Endothelial cell (in vitro differentiated cells): ENCODE measurements around the gene METTL3. TPM values are rescaled to one million over a fixed set of nuclear protein-coding genes. Genes with fewer than 3 reads are reported as not detected.

Experiments used
- DNase-seq: peaks from one replicate; pipeline ENCODE4 v3.0.0; 2021; ENCODE audit warnings: low spot score
- H3K27ac Mint-ChIP-seq: one replicate; pipeline ENCODE4 v1.8.0; 2021; ENCODE audit warnings: mixed read lengths, inconsistent platforms; ENCODE audit not compliant: unreplicated experiment
- H3K27me3 Mint-ChIP-seq: one replicate; pipeline ENCODE4 v1.8.0; 2021; ENCODE audit warnings: mild to moderate bottlenecking, moderate library complexity, mixed read lengths, inconsistent platforms; ENCODE audit not compliant: unreplicated experiment
- H3K36me3 Mint-ChIP-seq: one replicate; pipeline ENCODE4 v1.8.0; 2021; ENCODE audit warnings: mild to moderate bottlenecking, low read depth, mixed read lengths, inconsistent platforms; ENCODE audit not compliant: unreplicated experiment
- H3K4me1 Mint-ChIP-seq: one replicate; pipeline ENCODE4 v1.8.0; 2021; ENCODE audit warnings: mild to moderate bottlenecking, mixed read lengths, inconsistent platforms; ENCODE audit not compliant: unreplicated experiment
- H3K4me3 Mint-ChIP-seq: one replicate; pipeline ENCODE4 v1.8.0; 2021; ENCODE audit warnings: mild to moderate bottlenecking, mixed read lengths, inconsistent platforms; ENCODE audit not compliant: unreplicated experiment
- H3K9me3 Mint-ChIP-seq: one replicate; pipeline ENCODE4 v1.8.0; 2021; ENCODE audit warnings: mixed read lengths, inconsistent platforms; ENCODE audit not compliant: unreplicated experiment
- long read RNA-seq: library from polyadenylated mRNA; unstranded; transcript quantifications from one replicate; pipeline ENCODE4 v2.0.0, GENCODE V29; 2020; ENCODE audit not compliant: unreplicated experiment
- total RNA-seq: library from RNA; stranded (reverse); fragmentation: NEBNext Ultra II Directional; extraction: Animal tissue kit (Norgen Biotek cat#: 25700); gene quantifications from one replicate; pipeline ENCODE4 v1.2.1, GENCODE V29; 2021; ENCODE audit not compliant: unreplicated experiment
- TF ChIP-seq, protein P1 (sequence below): fragments of 200-600 bp; sonication (generic); IDR thresholded peaks from one replicate; pipeline ENCODE4 v1.5.0; 2021; ENCODE audit warnings: antibody characterized with exemption; ENCODE audit not compliant: unreplicated experiment

METTL3 gene
- 46.1 TPM for total RNA-seq
- long read RNA-seq, transcript METTL3-201 (11 exons, 2,015 nt) = major isoform, 11 of 42 reads
- long read RNA-seq, partial matches to known transcripts = 1 of 42 reads
- long read RNA-seq, other reads (novel, unspliced or antisense) = 27 of 42 reads

GRCh38 chr14:21510735-21511657 lies at the start of gene METTL3:
METTL3 (minus strand) TSS chr14:21511340; CDS start chr14:21511223, 117 bp downstream.
- TF ChIP-seq, protein P1, sequence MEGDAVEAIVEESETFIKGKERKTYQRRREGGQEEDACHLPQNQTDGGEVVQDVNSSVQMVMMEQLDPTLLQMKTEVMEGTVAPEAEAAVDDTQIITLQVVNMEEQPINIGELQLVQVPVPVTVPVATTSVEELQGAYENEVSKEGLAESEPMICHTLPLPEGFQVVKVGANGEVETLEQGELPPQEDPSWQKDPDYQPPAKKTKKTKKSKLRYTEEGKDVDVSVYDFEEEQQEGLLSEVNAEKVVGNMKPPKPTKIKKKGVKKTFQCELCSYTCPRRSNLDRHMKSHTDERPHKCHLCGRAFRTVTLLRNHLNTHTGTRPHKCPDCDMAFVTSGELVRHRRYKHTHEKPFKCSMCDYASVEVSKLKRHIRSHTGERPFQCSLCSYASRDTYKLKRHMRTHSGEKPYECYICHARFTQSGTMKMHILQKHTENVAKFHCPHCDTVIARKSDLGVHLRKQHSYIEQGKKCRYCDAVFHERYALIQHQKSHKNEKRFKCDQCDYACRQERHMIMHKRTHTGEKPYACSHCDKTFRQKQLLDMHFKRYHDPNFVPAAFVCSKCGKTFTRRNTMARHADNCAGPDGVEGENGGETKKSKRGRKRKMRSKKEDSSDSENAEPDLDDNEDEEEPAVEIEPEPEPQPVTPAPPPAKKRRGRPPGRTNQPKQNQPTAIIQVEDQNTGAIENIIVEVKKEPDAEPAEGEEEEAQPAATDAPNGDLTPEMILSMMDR = no peak
- Mint-ChIP-seq H3K27ac (peak within 1 kb of the TSS; percentile 92), H3K9me3 (no peaks in the 10 kb centered on the region), H3K4me1 (peaks cover 17% of the 10 kb centered on the region), H3K36me3 (peaks cover 16% of the 10 kb centered on the region), H3K27me3 (peaks cover 7% of the 10 kb centered on the region), H3K4me3 (peak within 1 kb of the TSS; percentile 94)
- peak; percentile 86 for DNase-seq

DNA sequence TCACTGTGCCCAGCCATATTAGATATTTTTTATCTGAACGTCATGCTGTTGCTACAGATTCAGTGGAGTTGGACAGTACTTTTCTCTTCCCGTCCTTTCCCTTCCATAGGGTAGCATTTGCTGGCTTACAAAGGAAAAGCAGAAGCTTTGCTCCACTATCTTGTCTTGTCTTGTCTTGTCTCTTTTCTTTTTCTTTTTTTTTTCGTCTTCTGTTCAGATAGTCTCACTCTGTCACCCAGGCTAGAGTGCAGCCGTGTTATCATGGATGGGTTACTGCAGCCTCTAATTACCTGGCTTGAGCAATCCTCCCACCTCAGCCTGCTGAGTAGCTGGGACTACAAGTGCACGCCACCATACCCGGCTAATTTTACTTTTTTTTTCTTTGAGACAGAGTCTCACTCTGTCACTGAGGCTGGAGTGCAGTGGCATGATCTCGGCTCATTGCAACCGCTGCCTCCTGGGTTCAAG lies 47.6 kb upstream of the METTL3 start:
- Mint-ChIP-seq H3K36me3 (no peaks in the 10 kb centered on the region), H3K4me1 (peaks cover 5% of the 10 kb centered on the region), H3K4me3 (no peak overlapping the region), H3K27me3 (peaks cover 4% of the 10 kb centered on the region), H3K27ac (no peak overlapping the region), H3K9me3 (no peaks in the 10 kb centered on the region)
- no peak for DNase-seq
- TF ChIP-seq, protein P1 = no peak

DNA sequence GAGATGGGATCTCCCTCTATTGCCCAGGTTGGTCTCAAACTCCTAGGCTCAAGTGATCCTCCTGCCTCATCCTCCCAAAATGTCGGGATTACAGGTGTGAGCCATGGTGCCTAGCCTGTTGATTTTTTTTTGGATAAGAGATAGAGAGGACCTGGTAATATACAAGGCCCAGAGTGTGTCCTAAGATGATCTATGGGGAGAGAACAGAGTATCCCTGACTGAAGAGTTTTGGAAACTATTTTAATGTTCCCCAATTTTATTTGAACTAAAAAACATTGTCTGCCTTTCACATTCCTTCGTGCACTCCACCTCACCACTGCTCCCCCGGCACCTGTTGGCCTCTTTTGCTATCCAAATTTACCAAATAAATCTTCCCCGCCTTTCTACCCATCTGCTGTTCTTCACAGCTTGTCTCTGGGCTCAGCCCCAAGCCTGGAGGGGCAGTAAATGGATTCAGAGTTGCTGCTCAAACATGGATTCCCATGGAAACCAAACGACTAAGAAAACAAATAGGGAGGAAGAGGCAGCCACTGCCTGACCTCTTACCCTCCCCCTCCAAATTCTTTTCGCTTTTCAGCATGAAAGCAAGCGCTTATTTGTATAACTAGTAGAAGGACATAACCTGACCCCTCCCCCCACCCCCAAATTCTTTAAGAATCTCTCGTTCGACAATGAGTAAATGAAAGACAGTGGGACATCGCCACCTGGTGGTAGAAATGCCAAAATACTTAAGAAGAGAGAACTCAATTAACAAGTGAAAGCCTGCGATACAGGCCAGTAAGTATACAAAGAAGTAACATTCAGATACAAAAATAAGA lies 46.2 kb upstream of the METTL3 start:
- DNase-seq = peak; percentile 73
- H3K27me3 Mint-ChIP-seq = peaks cover 4% of the 10 kb centered on the region
- peak overlapping the region; percentile 98 for H3K27ac Mint-ChIP-seq
- no peaks in the 10 kb centered on the region for H3K9me3 Mint-ChIP-seq
- peaks cover 5% of the 10 kb centered on the region for H3K4me1 Mint-ChIP-seq
- peak overlapping the region; percentile 70 for H3K4me3 Mint-ChIP-seq
- TF ChIP-seq, protein P1 = peak; percentile 97
- H3K36me3 Mint-ChIP-seq = no peaks in the 10 kb centered on the region

GRCh38 chr14:21556378-21557083 lies 45.4 kb upstream of the METTL3 start:
- Mint-ChIP-seq H3K27me3 (peaks cover 2% of the 10 kb centered on the region), H3K9me3 (no peaks in the 10 kb centered on the region), H3K4me3 (peak overlapping the region; percentile 24), H3K4me1 (peaks cover 5% of the 10 kb centered on the region), H3K27ac (peak overlapping the region; percentile 83), H3K36me3 (no peaks in the 10 kb centered on the region)
- TF ChIP-seq, protein P1 = no peak
- DNase-seq = no peak
